GM18873 (cell line): ENCODE measurements around the gene BICD1.

Experiments used
- ATAC-seq: cut with Tn5 transposase; IDR thresholded peaks from one replicate; pipeline ENCODE4 v1.9.1; 2021; ENCODE audit warnings: mild to moderate bottlenecking, moderate library complexity, moderate number of reproducible peaks; ENCODE audit not compliant: unreplicated experiment, low FRiP score

BICD1 gene

DNA sequence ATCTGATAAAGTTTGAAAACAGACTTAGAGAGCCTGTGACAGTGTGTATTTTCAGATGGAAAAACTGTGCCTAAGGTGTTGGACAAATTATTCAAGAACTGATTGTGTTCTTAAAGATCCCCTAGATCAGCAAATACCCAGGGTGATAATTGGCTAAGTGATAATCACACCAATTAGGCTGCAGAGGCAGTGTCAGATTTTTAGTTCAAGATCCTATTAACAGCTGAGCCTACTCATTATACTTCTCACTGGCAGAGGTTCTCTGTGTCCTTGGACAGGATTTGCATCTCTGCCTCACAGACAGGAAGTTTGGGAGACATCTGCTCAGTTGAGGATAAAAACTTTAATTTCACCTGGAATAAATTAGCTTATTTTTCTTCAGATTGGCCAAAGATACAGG, 288.4 kb downstream of the BICD1 start:
- no peak for ATAC-seq

DNA sequence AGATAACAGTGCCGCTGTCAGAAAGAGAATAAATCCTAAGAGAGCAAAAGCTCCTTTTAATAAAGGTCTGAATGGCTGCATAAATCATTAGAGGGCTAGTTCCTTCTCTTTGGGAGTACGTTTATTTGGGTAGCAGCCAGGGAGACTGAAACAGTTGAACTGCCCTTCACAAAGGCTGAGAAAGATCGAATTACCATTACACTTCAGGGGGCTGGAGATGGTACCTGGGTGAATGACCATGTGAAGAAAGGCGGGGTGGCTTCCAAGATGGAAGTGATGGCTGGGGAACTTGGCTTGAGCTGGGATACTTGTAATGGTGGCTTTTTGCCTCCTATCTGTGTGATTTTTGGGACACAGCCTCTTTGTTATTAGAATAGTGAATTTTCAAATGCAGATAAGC, 291.0 kb downstream of the BICD1 start:
- ATAC-seq = no peak

DNA sequence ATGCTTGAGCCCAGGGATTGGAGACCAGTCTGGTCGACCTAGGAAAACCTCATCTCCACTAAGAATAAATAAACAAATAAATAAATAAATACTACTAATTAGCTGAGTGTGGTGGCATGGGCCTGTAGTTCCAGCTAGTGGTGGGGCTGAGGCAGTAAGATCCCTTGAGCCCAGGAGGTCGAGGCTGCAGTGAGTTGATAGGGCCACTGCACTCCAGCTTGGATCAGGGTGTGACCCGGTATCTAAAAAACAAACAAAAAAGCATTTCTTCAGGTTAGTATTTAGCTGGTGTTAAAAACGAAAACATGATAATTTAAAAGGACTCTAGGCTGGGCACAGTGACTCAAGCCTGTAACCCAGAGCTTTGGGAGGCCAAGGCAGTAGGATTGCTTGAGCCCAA, 291.5 kb downstream of the BICD1 start:
- no peak for ATAC-seq

DNA sequence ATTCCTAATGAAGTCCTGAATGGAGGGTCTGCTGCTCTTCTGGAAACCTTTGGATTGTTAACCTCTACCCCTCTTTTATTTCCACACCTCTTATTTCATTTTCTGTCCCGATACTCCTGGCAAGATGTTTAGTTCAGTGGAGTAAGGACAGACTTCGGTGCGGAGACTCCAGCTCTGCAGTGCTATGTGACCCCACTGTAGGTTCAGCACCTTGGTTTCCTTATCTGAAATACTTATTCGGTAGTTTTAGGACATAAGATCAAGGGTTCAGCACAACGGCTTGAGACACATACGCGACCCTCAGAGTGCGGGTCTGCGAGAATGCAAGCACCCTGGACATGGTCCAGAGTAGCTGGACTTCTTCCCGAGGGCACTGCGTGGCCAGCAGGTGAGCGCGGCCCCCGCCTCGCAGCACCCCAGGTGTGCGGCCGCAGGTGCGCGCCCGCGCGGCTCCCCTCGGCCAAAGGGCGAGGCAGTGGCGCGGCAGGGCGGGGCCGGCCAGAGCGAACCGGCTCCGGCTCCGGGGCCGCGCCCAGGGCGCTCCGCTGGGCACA, 292.2 kb downstream of the BICD1 start:
- no peak for ATAC-seq

DNA sequence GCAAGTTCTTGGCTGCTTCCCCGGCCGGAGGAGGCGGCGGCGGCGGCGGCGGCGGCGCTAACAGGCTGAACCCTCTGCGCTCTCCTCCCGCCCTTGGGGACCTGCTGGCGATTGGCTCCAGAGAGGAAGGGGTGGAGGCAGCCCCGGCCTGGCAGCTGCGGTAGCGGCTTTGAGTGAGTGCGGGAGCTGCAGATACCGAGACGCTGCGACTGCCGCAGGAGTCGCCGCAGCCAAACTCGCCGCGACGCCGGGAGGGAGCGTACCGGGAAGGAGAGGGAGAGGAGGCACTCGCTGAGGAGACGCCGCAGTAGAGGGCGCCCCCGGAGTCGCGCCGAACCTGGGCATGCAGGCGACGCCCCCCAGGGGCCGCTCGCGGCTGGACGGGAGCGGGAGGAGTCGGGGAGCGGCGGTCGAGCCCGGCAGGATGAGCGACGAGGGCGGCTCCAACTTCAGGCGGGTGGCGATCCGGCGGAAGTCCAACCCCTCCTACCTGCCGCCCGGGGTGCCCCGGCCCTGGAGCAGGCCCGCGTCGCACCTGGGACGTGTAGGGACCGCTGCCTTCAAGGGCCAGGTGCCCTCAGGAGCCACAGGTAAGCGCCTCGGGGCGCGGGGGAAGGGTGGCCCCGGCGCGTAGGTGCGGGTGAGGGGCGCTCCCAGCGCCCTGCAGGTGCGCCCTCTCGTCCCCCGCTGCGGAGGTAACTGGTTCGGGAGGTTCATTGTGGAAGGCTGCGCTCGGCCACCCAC, 292.9 kb downstream of the BICD1 start, which contains the start of gene FGD4:
Gene FGD4, plus strand, starts transcription at position 189 of the 744 bp plus-strand sequence.
- peak; percentile 88 for ATAC-seq

DNA sequence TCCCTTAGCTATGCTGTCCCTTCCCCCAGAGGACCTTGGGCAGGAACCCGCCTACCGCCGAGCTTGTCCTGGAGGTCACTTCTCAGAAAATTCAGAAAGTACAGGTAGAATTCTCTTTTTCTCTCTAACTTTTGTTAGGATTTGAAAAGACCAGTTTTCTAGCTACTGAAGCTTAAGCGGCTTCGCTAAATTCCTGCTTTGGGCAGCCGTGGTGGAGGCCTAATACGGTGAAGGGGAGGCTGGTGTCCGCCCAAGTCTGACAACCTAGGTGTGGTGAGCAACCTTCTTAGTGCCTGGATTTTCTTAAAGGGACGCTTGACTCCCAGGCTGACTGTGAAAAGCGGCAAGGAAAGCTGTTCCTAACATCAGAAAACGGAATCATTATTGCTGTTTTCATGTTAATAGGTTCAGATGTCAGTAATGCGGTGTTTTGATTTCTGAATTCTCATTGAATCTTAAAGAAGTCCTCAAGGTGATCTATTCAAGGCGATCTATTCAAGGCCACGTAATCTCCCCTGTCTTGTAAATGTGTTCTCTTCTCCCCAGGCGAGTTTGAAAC, 293.5 kb downstream of the BICD1 start:
- no peak for ATAC-seq

DNA sequence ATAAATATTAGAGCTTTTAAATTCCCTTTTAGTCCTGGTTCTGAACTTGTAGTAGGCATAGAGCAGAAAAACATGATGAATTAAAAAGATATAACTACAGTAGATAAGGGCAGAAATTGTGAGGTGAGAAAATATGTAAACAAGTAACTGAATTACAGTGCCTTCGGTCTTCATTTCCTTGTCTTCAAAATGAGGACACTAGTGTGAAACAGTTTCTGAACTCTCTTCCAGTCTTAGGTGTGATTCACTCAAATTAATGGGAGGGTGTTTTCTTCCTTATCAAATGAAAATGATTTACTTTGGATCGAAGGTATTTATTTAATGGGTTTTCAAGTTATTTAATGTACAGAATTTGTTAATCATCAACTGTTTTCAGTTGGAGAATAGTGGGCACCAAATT, 294.2 kb downstream of the BICD1 start:
- ATAC-seq = no peak

DNA sequence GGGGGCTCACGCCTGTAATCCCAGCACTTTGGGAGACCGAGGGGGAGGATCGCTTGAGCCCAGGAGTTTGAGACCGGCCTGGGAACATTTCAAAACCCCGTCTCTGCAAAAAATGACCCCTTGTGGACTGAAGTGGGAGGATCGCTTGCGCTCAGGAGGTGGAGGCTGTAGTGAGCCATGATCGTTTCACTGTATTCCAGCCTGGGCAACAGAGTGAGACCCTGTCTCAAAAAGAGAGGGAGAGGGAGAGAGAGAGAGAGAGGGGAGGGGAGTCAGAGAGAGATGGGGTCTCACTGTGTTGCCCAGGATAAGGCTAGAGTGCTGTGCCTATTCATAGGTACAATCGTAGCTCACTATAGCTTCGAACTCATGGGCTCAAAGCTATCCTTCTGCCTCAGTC, 295.5 kb downstream of the BICD1 start:
- ATAC-seq = no peak

DNA sequence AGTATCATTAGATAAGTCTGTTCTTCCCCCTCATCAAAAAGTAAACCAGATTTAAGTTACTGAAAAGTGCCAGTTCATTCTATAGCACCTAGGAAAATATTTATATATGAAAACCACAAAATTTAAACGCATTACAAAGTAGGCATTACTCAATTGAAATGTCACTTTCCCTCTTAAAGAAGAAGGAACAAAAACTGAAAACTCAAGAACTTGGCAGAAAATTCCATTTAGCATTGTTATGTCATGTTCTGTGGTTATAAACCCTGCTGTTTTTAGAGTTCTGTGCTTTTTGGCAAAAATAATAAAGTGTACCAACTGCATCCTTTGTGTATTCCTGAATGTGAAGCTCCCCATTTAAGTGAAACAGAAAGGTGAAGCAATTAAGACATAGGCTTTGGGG, 296.3 kb downstream of the BICD1 start:
- ATAC-seq = no peak

DNA sequence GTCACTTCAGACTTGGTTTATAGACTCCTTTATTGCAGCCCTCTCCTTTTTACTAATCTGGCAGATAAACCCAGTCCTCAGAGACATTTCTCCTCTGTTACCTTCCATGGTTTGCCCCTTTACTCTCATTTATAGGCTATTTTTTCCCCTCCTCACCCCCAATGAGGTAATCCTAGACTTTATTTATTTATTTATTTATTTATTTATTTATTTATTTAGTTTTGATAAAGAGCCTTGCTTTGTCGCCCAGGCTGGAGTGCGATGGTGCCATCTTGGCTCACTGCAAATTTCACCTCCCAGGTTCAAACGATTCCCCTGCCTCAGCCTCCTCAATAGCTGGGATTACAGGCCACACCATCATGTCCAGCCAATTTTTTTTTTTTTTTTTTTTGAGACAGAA, 301.1 kb downstream of the BICD1 start:
- no peak for ATAC-seq

DNA sequence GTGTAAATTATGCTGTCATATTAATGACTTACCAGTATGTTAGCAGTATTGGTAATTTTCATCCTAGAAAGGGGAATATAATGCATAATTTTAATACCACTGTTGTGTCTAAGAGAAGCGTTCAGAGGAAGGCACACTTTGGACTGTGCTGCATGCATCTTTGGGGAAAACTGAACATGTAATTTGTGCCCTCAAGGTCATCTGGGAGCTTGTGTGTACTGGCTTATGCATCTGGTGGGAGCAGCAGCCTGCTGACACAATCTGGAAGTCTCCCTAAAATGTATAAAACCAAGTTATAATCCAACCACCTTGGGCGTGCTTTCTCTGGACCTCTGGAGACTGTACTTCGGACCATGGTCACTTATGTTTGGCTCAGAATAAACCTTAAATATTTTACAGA, 306.8 kb downstream of the BICD1 start:
- no peak for ATAC-seq

DNA sequence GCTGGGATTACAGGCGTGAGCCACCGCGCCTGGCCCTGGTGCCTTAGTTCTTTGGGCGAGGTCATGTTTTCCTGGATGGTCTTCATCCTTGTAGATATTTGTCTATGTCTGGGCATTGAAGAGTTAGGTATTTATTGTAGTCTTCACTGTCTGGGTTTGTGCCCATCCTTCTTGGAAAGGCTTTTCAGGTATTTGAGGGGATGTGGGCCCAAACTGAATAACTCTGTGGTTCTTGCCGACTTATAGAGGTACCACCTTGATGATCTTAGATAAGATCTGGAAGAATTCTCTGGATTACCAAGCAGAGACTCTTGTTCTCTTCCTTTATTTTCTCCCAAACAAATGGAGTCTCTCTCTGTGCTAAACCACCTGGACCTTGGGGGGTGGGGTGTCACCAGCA, 311.6 kb downstream of the BICD1 start:
- no peak for ATAC-seq

DNA sequence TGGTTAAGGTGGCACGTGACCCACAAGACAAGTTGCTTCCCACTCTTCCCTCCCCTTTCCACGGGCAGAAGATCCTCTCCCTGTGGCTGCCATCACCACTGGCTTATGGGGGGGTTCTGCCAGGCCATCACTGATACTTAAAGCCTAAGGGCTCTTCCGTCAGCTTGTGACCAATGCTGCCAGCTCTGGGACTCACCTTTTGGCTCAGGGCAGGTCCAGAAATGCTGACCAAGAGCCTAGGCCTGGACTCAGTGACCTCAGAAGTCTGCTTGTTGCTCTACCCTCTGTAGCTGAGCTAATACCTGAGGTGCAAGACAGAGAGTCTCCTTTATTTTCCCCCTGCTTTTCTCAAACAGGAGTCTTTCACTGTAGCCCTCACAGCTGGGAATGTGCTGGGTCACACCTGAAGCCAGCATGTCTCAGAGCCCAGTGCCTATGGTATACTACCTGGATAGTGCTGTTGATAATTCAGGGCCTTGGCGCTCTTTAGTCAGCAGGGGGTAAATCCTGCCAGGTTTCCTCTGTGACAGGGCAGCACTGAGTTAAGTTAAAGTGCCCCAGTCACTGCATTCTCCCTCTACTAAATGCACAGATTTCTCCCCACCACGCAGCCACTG, 312.4 kb downstream of the BICD1 start:
- no peak for ATAC-seq

DNA sequence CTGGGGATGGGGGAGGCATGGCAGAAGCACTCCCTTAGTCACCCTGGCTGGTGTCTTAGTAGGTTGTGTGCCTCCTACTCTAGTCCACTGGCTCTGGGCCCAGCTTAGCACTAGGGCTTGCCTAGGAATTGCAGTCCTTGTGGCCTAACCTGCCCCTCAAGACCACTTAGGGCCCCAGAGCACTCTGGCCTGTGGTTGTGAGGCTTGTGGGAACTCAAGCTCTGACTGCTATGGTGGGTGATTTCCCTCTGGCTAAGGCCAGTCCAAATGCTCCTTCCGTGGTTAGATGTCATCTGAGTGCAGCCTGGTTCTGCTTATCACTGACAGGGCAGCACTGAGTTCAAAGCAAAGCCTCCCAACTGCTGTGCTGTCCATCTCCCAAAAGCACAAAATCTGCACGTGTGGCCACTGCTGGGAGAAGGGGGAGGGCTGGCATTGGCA, 312.9 kb downstream of the BICD1 start:
- no peak for ATAC-seq

DNA sequence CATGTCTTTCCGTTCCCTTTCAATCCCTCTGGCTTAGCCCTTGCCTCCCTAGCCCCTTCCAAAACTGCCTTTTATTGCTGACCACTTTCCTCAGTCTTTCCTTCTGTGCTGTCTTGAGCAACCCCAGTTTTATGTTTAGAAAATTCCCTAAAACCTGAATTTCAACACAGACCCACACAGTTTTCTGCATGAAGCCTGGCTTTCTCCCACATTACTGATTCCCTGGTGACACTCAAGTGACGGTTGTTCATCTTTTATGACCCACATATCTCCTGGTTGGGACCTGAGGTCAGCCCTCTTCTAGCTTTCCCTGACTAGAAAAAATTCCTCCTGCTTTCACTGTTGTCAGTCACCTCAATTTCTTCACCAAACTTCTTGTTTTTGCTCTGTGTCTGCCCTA, 313.7 kb downstream of the BICD1 start:
- no peak for ATAC-seq

DNA sequence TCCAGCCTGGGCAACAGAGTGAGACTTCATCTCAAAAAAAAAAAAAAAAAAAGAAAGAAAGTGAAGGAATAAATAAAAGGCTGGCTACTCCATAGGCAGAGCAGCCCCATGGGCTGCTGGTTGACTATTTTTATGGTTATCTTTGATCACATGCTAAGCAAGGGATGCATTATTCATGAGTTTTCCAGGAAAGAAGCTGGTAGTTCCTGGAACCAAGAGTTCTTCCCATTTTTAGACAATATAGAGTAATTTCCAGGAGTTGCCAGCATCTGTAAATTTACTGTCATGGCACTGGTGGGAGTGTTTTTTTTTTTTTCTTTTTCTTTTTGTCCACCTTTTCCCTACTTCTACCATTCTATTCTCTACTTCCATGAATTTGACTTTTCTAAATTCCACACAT, 316.9 kb downstream of the BICD1 start:
- no peak for ATAC-seq

DNA sequence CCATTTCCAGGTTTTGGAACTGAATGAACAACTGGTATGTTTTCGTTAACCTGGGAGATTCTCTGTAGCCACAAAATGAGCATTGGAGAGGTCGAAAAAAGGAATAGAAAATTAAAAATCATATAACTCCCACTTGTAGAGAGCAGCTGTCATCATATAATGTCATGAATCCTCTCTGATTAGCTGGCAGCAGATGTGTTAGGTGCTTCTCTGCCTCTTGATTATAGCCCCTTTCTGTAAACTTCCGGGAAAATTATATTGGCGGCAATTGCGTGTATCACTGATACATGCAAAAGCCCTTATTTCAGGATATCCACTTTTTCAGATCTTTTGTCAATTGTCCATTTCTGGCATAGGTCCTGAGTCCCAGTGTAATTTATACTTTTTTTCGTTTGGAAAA, 324.4 kb downstream of the BICD1 start:
- no peak for ATAC-seq
